ENCODE data around the gene CLSTN2.

The CLSTN2 gene

DNA sequence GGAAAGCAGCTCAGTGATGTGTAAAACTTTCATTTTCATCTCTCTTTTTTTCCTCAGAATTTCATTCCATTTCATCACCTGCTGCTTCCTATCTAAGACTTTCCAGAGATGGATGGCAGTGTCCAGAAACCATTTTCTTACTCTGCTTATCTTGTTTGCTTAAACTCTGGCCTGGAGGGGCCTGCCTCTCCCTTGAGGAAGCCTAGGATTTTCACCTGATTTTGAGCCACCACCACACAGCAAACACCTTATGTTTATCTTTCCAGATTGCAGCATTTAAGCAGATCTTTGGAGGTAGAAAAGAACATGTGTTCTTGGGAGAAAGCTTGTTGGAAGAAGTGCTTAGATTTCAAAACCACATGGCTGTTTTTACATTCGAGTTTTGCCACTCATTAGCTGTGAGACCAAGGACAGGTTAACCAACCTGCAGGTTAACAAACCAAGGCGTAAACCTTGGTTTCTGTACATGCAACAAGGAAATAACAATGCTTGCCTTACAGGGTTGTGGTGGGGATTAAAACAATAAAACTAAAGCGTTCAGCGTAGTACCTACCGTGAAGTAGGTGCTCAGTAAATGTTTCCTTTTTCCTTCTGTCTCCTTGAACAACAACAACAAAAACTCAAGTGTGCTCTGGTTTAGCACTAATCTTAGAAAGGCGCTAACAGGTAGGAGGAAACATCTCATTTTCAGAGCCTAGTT lies 120.3 kb downstream of the CLSTN2 start:
- DNase-seq: peak; percentile 38

DNA sequence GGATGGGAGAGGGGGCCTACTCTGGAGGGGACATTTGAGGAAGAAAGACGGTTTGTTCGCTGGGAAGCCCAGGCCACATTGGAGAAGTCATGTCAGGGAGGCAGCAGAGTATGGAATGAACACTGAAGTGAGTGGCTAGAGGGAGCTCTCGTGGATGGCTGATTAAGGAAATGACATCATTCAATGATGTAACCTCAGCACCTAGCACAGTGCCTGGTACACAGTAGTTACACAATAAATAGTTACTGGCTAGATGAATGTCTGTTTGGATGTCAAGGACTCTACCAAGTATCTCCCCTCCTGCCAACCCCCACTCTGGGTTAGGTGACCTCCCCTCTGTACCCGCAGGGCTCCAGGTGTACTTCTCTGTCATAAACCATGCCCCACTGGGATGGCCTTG lies 121.1 kb downstream of the CLSTN2 start:
- no peak for DNase-seq

DNA sequence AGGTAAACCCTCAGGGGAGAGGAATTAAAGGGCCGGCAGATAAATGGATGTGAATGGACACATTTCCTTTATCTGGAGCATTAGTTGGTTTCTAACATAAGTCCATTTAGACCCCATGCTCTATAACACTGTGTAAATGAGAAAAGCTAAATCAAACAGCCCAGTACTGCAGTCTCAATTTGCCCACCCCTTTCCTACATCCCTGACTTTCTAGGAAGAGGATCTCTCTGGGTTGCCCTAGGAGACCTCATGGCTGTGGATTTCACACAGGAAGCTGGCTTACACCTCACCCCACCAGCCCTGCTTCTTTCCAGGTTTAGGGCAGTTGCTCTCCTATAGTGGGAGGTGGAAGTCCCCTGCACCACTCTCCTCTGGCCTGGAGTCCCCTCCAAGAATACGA lies 126.2 kb downstream of the CLSTN2 start:
- DNase-seq: no peak

DNA sequence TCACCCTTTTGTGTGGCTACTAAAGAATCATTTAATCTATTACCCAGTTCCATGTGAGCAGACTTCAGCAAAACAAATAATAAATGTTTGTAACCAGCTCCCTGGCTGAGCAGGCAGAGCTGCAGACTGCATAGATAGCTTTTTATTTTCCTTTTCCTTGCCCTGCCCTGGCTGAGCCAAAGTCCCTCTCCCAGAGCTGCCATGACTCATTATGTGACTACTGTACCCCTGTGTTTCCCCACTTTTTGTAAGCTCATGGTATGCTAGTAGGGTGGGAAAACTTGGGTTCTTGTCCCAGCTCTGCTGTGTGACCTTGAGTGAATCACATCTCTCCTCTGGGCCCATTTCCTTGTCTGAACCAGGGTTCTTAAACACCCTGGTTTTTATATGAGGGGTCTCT lies 127.5 kb downstream of the CLSTN2 start:
- DNase-seq: no peak

DNA sequence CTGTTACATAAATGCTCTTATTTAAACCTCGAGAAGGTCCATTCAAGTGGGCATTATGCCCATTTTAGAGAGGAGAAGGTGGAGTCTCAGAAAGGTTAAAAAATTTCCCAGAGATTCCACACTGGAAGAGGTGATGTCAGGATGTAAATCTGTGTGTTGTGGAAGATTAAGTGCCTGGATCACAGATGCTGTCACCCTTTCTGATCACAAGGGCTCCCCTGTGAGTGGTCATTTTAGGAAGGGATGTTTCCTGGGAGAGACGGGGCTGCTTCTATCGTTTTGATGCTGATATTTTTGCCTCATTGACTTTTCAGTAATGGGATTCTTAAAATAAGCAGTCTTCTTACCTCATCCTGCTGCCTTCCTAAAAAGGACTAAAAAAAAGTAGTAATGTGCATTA lies 132.5 kb downstream of the CLSTN2 start:
- no peak for DNase-seq

DNA sequence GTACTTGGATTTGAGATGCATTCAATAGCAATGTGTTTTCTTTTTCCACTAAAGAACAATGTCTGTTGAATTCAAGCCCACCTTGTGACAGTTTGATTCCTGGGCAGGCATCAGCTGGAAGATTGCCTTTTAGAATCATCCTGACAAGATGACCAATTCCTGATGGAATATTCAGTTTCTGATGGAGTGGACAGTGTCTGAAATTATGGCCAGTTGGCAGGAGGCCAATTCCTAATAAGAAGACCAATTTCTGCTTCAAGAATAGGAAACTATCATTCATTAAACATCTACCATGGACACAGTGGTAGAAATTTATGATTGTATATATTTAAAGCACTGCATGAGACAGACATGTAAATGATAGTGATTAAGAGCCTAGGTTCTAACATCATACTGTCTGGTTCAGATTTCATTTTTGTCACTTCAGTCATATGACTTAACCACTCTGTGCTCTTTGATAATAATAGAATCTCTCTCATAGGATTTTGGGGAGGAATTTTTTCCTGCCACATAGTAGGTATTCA lies 133.6 kb downstream of the CLSTN2 start:
- DNase-seq: no peak

DNA sequence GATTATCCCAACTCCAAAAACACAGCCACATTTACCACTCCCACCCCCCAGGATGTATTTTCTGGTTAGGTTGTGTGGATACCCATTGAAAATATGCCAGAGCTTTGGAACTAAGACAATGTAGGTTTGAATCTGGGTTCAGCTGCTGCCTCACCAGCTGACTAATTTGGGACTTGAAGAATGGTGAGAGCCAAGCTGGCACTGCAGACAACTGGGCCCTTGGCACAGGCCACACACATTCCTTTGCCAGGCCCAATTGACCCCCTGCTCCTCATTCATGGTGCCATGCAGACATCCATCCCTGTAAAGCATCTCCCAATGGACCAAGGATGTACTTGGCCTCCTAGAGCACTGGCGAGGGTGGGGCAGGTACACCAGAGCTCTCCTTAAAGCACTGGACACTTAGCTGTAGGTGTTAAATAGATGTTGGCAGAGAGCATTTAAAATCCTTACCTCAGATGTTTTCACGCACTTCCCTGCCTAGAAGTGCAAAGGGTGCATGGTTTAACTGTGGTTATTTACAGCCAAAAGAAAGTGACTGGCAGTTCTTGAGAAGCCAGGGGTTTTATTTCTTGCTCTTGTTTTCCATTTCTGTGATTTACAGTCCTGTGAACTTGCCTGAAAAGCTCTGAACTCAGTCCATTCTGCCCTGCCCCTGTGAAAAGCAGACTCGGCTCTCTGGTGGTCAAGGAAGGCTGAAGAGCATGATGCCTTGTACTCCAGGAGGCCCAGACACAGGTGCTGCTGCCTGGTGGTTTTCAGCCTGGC lies 138.5 kb downstream of the CLSTN2 start:
- peak; percentile 36 for DNase-seq

DNA sequence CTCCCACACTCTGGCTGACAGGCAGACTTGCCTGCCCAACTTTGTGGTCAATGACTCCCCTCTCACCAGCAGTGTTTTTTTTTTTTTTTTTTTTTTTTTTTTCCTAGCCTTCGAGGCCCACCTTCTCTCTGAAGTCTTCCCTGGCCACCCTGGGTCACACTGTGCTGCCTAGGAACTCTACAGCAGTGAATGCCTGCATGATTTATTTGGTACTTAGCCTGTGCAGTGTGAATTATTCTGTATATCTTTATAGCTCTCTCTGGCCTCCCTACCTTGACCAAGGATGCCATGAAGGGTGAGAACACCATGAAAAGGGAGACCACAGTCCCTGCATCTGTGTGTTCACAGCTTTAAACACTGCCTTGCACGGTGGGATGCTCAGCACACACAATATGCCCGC lies 141.6 kb downstream of the CLSTN2 start:
- DNase-seq: no peak

DNA sequence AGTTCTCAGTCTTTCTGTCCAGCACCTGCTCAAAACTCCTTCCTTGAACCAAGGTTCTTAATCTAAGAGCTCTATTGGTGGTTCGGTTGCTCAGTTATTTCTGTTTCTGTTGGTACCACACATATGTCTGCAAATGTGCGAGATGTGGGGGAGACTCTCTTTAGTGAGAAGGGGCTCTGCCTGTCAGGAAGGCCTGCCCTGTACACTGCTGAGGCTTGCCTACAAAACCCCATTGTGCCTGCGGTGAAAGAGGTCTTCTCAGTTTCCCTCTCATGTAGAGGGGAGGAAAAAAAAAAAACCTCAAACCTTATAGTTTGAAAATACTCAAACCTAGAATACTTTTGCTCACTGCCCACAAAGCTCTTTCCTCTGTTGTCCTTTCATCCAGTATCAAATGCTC lies 142.4 kb downstream of the CLSTN2 start:
- DNase-seq: no peak

DNA sequence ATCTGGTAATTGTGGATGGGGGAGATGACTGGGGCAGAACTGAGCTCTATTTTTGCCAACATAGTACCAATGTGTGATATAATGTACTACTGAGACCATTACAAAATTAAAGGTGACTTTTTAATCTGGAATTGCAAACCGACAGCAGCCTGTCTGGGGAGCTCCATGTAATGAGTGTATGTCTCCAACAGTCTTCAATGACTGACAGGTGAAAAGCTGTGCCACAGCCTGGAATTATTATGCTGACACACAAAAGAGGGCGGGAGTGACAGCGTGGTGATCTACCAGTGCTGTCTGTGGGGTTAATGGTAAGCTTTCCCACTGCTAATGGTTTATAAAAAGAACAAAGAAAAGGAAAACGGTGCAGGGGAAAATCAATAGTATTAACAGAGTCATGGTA lies 143.4 kb downstream of the CLSTN2 start:
- no peak for DNase-seq

DNA sequence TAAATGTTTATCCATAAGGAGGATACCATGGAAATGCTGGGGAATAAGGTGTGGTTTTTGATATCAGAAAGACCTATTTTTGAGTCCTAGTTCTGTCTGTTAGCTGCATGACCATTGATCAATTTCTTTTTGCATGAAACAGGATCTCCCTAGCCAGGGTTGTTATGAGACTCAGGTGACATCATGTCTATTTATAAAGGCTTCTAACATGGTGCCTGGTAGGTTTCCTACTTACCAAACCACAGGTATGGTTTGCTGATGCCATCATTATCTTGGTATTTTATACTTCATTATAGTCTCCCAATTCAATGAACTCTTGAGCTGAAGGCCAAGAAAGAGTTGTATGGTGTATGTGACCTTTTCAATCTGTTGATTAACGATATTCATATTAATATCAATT lies 144.0 kb downstream of the CLSTN2 start:
- DNase-seq: no peak

DNA sequence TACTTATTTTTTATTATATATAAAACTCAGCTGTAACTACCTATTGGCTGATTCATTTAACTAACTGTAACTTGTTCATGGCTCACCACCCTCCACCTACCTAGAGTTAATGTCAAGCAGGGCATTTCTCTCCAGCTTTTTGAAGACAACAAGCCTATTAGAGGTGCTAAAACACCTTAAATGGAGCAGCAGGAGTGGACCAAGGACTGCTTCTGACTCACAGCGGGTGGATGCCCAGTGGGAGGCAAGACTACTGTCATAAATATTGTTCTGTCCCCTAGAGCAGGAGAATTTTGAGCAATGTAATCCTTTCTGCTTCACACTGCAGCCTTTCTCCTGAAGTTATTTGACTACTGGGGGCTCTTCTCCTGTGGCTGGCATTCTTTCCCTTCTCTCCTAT lies 146.9 kb downstream of the CLSTN2 start:
- DNase-seq: no peak

DNA sequence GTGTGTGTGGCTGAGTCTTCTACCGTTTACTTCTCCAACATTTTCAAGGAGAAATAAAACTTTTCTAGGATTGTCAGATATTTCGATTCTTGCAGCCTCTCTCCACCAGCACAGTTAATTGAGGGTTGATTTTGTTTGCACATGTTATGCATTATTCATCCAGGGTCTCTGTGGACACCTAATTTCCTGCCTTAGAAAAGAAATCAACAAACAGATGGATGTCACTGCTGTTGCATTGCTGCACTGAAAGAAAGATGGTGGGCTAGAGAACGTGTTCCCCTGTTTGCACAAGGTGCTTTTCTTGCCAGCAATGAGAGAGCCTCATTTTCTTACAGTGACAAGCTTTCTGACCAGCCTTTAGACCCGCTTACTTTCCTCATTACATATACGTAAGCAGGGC lies 150.0 kb downstream of the CLSTN2 start:
- DNase-seq: peak; percentile 46

DNA sequence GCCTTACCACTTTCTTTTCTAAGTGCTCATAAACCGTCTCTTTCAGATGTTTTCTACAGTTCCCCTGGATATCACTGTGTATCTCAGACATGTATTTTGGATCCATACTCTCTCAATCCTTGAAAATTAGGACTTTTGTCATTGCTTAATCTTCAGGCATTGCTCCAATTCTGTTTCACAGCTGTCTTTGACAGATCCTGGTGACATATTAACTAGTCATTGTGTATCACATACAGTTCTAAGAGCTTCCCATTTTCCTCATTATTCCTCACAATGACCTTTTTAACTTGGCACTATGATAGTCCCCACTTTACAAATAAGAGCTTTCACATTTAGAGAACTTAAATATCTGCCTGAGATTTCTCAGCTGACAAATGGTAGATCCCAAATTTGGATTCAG lies 151.7 kb downstream of the CLSTN2 start:
- DNase-seq: no peak

DNA sequence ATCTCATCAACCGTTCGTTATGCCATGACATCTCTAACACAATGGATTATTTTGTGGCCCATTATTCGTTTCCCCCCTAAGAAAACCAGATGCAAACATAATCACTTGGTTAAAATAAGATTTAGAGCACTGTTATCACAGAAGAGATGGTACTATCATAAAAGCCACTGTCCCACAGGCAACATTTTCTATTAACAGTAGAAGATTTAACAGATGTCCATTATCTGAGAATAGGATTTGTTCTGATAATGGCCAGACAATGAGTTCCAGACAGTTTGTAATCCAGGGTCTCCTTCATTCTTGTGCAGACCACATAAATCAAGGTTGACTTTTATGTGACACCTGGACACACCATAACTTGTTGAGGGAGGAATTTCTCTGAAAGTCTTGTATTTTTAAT lies 153.1 kb downstream of the CLSTN2 start:
- DNase-seq: no peak

DNA sequence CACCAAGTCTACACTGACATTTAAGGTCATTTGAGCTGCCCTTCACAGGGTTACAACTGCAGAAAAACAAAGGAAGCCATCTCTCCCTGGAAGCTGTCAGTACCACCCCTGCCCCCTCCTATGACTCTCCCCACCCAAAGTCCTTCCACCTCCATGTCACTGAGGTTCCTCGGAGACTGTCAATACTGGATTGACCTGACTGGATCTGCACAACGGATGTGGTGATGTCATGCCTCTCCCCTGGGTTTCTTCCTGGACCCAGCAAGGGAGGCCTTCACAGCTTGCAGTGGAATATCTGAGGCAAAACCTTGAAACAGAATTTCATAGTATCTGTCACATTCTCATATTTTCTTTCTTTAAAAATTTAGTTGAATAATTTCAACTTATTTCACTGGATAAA lies 153.5 kb downstream of the CLSTN2 start:
- DNase-seq: no peak

DNA sequence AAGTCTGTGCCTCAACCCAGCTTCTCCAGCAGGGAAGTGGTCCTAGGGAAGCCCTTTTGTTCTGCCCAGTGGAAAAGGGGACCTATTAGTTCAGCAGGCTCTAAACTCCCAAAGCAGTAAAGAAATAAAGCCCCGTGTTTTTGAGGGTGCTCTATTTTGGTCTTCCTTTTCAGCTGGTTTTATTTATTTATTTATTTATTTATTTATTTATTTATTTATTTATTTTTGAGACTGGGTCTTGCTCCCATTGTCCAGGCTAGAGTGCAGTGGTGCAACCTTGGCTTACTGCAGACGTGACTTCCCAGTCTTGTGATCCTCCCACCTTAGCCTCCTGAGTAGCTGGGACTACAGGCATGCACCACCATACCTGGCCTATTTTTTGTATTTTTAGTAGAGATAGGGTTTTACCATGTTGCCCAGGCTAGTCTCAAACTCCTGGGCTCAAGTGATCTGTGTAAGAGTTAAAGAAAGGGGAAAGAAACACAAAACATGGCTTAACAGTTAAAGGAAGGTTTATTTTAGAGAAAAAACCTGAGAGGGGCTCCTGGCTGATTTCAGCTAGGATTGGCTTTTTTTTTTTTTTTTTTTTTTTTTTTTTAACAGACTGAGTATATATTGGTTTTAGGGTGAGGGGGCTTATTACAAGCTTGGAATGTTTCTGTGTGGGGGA lies 154.6 kb downstream of the CLSTN2 start:
- DNase-seq: no peak

DNA sequence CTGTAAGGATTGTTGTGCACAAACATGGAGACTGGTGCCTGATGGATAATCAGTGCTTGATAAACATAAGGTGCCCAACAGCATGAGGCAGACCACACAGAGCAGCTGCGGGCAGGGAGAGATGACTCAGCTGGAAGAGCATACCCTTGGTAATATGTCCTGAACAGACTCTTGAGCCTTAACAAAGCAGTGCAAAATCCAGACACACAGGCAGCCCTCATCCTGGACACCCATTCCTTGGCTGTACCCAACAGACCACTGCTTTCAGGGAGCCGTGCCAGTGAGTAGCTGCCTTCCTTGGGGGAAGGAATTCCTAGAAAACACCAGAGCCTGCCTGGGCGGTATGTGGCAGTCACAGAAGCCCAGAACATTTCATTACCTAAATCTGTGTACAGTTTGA lies 156.2 kb downstream of the CLSTN2 start:
- peak; percentile 41 for DNase-seq

DNA sequence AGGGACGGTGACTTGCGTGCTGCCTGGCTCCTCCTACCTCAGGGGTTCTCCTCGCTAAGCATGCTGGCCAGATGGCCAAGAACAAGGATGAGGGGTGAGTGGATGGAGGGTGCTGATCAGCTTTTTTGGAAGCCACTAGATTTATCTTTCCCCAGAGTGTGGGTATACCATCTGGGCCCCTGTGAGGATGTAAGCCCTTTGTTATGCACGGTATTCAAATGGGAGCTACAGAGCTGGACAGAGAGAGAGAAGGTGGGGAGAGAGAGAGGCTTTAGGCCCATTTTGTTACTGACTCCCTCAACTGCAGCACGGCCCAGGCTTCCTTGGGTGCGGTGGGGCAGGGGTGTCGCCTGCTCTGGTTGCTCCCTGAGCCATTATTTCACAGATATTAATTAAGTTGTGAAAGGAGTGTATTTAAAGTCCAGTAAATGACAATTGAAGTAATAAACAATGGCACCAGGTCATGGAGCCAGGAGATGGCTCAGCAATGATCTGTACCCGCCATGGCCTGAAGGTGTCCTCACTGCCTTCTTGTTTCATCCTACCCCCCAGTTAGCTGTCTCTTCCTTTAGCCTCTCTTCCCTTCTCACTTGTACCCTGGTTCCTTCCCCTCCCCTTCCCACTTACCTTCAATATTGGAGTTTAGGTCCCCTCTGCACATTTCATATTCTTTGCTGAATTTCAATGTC lies 158.0 kb downstream of the CLSTN2 start:
- peak; percentile 98 for DNase-seq

DNA sequence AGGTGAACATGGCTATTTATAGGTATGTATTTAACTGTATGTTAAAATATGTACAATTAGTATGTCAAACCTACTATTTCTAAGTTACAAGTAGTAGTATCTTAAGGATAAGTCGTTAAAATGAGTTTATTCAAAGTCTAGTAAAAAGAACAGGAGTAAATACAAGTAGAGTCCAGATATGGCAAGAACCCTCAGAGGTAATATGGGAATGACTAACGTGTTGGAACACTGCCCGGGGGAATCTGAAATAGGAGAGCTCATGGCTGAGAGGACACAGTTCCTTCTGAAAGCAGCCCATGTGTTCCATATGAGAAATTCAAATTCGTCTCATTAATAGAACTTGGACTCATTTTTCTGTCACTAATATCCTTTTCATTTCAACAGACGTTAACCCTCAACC lies 158.8 kb downstream of the CLSTN2 start:
- DNase-seq: peak; percentile 99

DNA sequence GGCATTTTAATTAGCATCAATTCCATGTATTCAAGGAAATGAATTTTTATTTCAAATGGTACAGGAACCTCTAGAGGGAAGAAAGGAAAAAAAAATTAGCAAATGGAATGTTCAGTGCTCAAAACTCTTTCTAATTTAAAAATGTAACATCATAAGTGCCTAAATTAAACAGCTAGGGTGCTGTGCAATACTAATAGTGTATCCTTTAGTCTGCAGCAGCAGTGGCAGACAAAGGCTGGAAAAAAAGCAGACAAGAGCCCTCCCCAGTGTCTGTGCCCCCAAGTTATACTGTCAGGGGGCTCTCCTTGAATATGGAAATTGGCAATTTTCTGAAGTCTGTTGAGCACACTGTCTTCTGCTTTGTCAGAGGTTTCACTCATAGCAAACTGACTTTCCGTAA lies 159.5 kb downstream of the CLSTN2 start:
- DNase-seq: no peak

DNA sequence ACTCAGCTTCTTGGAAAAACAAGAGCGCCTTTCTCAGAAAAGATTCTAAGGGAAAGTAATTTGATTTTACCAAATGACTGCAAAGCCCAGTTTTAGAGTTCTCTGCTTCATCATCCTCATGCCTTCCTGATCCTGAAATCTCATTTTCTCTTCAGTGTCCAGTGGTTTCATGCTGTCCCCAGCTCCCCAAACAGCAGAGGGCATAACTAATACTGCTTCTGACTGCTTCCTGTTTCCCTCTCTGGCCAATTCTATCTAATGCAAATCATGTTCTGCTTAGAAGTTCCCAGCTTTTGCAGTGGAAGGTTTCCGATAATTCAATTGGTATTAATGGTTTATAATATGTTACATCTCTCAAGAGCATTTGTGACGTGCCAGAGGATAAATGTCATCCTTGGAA lies 161.1 kb downstream of the CLSTN2 start:
- no peak for DNase-seq

DNA sequence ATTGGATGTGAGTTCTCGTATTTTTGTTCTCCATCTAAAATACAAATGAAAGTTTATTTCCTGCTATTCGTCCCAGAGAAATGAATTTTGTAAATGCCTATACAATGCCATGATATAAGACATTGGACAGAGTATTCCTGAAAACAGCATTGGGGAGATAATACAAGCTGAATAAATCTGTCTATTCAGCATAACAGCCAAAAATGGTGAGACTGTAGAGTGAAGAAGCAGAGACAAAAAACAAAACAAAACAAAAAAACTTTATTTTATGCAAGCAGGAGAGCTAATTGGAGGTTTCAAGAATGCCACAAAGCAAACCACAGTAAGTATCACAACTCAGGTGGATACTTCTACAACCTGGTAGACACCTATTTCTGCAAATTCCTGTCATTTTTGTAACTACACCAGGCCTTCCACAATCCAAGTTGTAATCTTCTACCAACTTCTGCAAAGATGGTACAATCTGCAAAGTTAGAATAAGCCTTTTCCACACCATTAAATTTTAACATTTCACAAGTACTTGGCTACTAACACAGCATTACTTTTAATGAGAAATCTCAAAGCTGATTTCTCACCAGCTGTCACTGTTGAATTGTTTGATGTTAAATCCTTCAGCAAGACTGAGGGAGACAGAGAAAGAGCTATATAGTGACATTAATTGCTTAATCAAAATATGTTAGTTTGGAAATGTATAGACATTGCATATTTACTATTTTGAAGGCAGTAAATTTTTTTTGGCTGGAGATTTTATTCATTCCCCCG lies 163.1 kb downstream of the CLSTN2 start:
- peak; percentile 27 for DNase-seq
